Activated CD4-positive, alpha-beta memory T cell treated with anti-CD3 and anti-CD28 coated beads, Interleukin-2, amount 10 ng/mL, durations not matched to agents 7 days and 5 days (primary cell): ENCODE measurements around the gene THADA. TPM values are rescaled to one million over a fixed set of nuclear protein-coding genes. Genes with fewer than 3 reads are reported as not detected.
"Not testable (repeated sequence)": the region's sequence is repeated elsewhere in the genome, so short reads cannot be mapped to it uniquely, and the experiment has no call there.

Experiments
- CTCF ChIA-PET: fragments of 350-600 bp; sonication (Branson Sonifier 250); formaldehyde crosslinking; loops from one replicate; lab custom pipeline; 2021; ENCODE audit warnings: antibody characterized with exemption, inconsistent platforms; lab: Charles Lee
- POLR2A ChIA-PET: fragments of 350-600 bp; sonication (Branson Sonifier 250); formaldehyde crosslinking; loops from one replicate; lab custom pipeline; 2021; ENCODE audit warnings: antibody characterized with exemption; lab: Charles Lee
- DNase-seq: peaks from one replicate; pipeline ENCODE4 v3.0.0-alpha.2; 2020
- H3K27ac Mint-ChIP-seq: one replicate; pipeline ENCODE4 v1.8.0; 2021; ENCODE audit warnings: mild to moderate bottlenecking, mixed read lengths
- H3K27me3 Mint-ChIP-seq: one replicate; pipeline ENCODE4 v1.8.0; 2021; ENCODE audit warnings: mixed read lengths
- H3K36me3 Mint-ChIP-seq: one replicate; pipeline ENCODE4 v1.8.0; 2021; ENCODE audit warnings: low read depth, mixed read lengths
- H3K4me1 Mint-ChIP-seq: one replicate; pipeline ENCODE4 v1.8.0; 2021; ENCODE audit warnings: mixed read lengths
- H3K4me3 Mint-ChIP-seq: one replicate; pipeline ENCODE4 v1.8.0; 2021; ENCODE audit warnings: mild to moderate bottlenecking, mixed read lengths
- H3K9me3 Mint-ChIP-seq: one replicate; pipeline ENCODE4 v1.8.0; 2021; ENCODE audit warnings: mixed read lengths
- total RNA-seq, 2 experiments: library from RNA; stranded (reverse); gene quantifications; one replicate each; pipeline ENCODE4 v1.2.3, GENCODE V29; 2021

The THADA gene
- total RNA-seq, 2 experiments from 2014 or later = 21.6 to 25.8 TPM

- peaks cover 82% of the 10 kb centered on the region for H3K36me3 Mint-ChIP-seq
- no peak for DNase-seq
- peaks cover 17% of the 10 kb centered on the region for H3K4me1 Mint-ChIP-seq
- CTCF ChIA-PET = no interaction called here
- H3K27me3 Mint-ChIP-seq = no peaks in the 10 kb centered on the region
- POLR2A ChIA-PET = no interaction called here
- H3K9me3 Mint-ChIP-seq = peaks cover 24% of the 10 kb centered on the region
- H3K27ac Mint-ChIP-seq = no peak overlapping the region
- H3K4me3 Mint-ChIP-seq = no peak overlapping the region
These were observed 307.2 kb downstream of the THADA start for GRCh38 chr2:43288417-43289305.

GRCh38 chr2:43285987-43286386, 309.9 kb downstream of the THADA start:
- H3K27me3 Mint-ChIP-seq = no peaks in the 10 kb centered on the region
- H3K27ac Mint-ChIP-seq = no peak overlapping the region
- H3K36me3 Mint-ChIP-seq = peaks cover 84% of the 10 kb centered on the region
- ChIA-PET CTCF (no interaction called here), POLR2A (no interaction called here)
- peaks cover 37% of the 10 kb centered on the region for H3K9me3 Mint-ChIP-seq
- peaks cover 5% of the 10 kb centered on the region for H3K4me1 Mint-ChIP-seq
- DNase-seq = no peak
- H3K4me3 Mint-ChIP-seq = no peak overlapping the region

- Mint-ChIP-seq H3K4me1 (peaks cover 6% of the 10 kb centered on the region), H3K27me3 (no peaks in the 10 kb centered on the region), H3K27ac (no peak overlapping the region), H3K4me3 (no peak overlapping the region), H3K9me3 (peaks cover 37% of the 10 kb centered on the region), H3K36me3 (peaks cover 78% of the 10 kb centered on the region)
- ChIA-PET POLR2A (no interaction called here), CTCF (no interaction called here)
- no peak for DNase-seq
These were observed 310.9 kb downstream of the THADA start for GRCh38 chr2:43284967-43285366.

- Mint-ChIP-seq H3K36me3 (peaks cover 82% of the 10 kb centered on the region), H3K9me3 (peaks cover 37% of the 10 kb centered on the region)
- POLR2A ChIA-PET, H3K4me3 Mint-ChIP-seq, CTCF ChIA-PET, H3K27ac Mint-ChIP-seq, DNase-seq, H3K4me1 Mint-ChIP-seq, H3K27me3 Mint-ChIP-seq: not testable (repeated sequence)
These were observed 311.5 kb downstream of the THADA start for GRCh38 chr2:43284347-43284746.

GRCh38 chr2:43280994-43281393, 314.8 kb downstream of the THADA start:
- Mint-ChIP-seq H3K9me3 (peaks cover 29% of the 10 kb centered on the region), H3K36me3 (peaks cover 64% of the 10 kb centered on the region), H3K4me3 (no peak overlapping the region), H3K27me3 (no peaks in the 10 kb centered on the region), H3K4me1 (peaks cover 4% of the 10 kb centered on the region), H3K27ac (no peak overlapping the region)
- DNase-seq = no peak
- ChIA-PET CTCF (no interaction called here), POLR2A (no interaction called here)

GRCh38 chr2:43279317-43279840, 316.5 kb downstream of the THADA start:
- ChIA-PET POLR2A (no interaction called here), CTCF (no interaction called here)
- H3K27ac Mint-ChIP-seq = no peak overlapping the region
- no peak overlapping the region for H3K4me3 Mint-ChIP-seq
- peaks cover 4% of the 10 kb centered on the region for H3K4me1 Mint-ChIP-seq
- peaks cover 48% of the 10 kb centered on the region for H3K36me3 Mint-ChIP-seq
- H3K9me3 Mint-ChIP-seq = peaks cover 20% of the 10 kb centered on the region
- H3K27me3 Mint-ChIP-seq = no peaks in the 10 kb centered on the region
- no peak for DNase-seq

- Mint-ChIP-seq H3K4me3 (no peak overlapping the region), H3K27ac (no peak overlapping the region), H3K4me1 (peaks cover 6% of the 10 kb centered on the region), H3K9me3 (peaks cover 13% of the 10 kb centered on the region), H3K36me3 (peaks cover 44% of the 10 kb centered on the region), H3K27me3 (no peaks in the 10 kb centered on the region)
- ChIA-PET CTCF (interaction anchor here (0.8 kb wide), 1 partner anchor 109 kb away, joined by 3 read pairs; no protein-coding TSS in a partner anchor), POLR2A (no interaction called here)
- DNase-seq = no peak
These were observed 317.1 kb downstream of the THADA start for GRCh38 chr2:43278564-43279220.

- CTCF ChIA-PET = no interaction called here
These were observed 318.9 kb downstream of the THADA start for GRCh38 chr2:43276962-43277391.

GRCh38 chr2:43276266-43276941, 319.4 kb downstream of the THADA start:
- POLR2A ChIA-PET = no interaction called here

More at GRCh38 chr2:43276962-43277391, 318.9 kb downstream of the THADA start:
- no peak overlapping the region for H3K27ac Mint-ChIP-seq
- peaks cover 6% of the 10 kb centered on the region for H3K4me1 Mint-ChIP-seq
- DNase-seq = no peak
- H3K4me3 Mint-ChIP-seq = no peak overlapping the region
- peaks cover 29% of the 10 kb centered on the region for H3K36me3 Mint-ChIP-seq
- no peaks in the 10 kb centered on the region for H3K9me3 Mint-ChIP-seq
- H3K27me3 Mint-ChIP-seq = no peaks in the 10 kb centered on the region
- POLR2A ChIA-PET = no interaction called here

GRCh38 chr2:43274721-43275120, 321.1 kb downstream of the THADA start:
- peaks cover 9% of the 10 kb centered on the region for H3K4me1 Mint-ChIP-seq
- peaks cover 25% of the 10 kb centered on the region for H3K36me3 Mint-ChIP-seq
- DNase-seq = no peak
- ChIA-PET POLR2A (no interaction called here), CTCF (no interaction called here)
- no peak overlapping the region for H3K4me3 Mint-ChIP-seq
- H3K27me3 Mint-ChIP-seq = no peaks in the 10 kb centered on the region
- H3K9me3 Mint-ChIP-seq = no peaks in the 10 kb centered on the region
- no peak overlapping the region for H3K27ac Mint-ChIP-seq

More at GRCh38 chr2:43276266-43276941, 319.4 kb downstream of the THADA start:
- H3K27me3 Mint-ChIP-seq = no peaks in the 10 kb centered on the region
- no peak overlapping the region for H3K27ac Mint-ChIP-seq
- no peak overlapping the region for H3K4me3 Mint-ChIP-seq
- H3K4me1 Mint-ChIP-seq = peaks cover 6% of the 10 kb centered on the region
- H3K9me3 Mint-ChIP-seq = no peaks in the 10 kb centered on the region
- CTCF ChIA-PET = no interaction called here
- no peak for DNase-seq
- H3K36me3 Mint-ChIP-seq = peaks cover 27% of the 10 kb centered on the region

- Mint-ChIP-seq H3K27ac (no peak overlapping the region), H3K9me3 (no peaks in the 10 kb centered on the region), H3K4me1 (peaks cover 13% of the 10 kb centered on the region), H3K4me3 (no peak overlapping the region), H3K27me3 (no peaks in the 10 kb centered on the region), H3K36me3 (peaks cover 21% of the 10 kb centered on the region)
- POLR2A ChIA-PET = no interaction called here
- no peak for DNase-seq
- CTCF ChIA-PET = no interaction called here
These were observed 321.8 kb downstream of the THADA start for GRCh38 chr2:43274055-43274454.

GRCh38 chr2:43273529-43273928, 322.3 kb downstream of the THADA start:
- DNase-seq = no peak
- Mint-ChIP-seq H3K27me3 (no peaks in the 10 kb centered on the region), H3K4me1 (peaks cover 16% of the 10 kb centered on the region), H3K27ac (no peak overlapping the region), H3K36me3 (peaks cover 20% of the 10 kb centered on the region), H3K9me3 (no peaks in the 10 kb centered on the region), H3K4me3 (no peak overlapping the region)
- POLR2A ChIA-PET = no interaction called here
- CTCF ChIA-PET = no interaction called here
